ENCODE data around the gene WDTC1.

- TF ChIP-seq CTCF (IDR thresholded peaks at IDR 0.05) (no peak), POLR2A (IDR thresholded peaks at IDR 0.05) (no peak)
Observed at GRCh38 chr1:27258598-27258997, 24.2 kb downstream of the WDTC1 start.

Data from body of pancreas (tissue), 4 donors.